HG03103 (cell line): ENCODE results near the gene TTC39C.
A peak's percentile ranks its signal among the peaks of the same experiment; 100 is the strongest.
"Not testable (repeated sequence)": the region's sequence is repeated elsewhere in the genome, so short reads cannot be mapped to it uniquely, and the experiment has no call there.

Source experiments
- ATAC-seq: cut with Tn5 transposase; IDR thresholded peaks from one replicate; pipeline ENCODE4 v1.9.1; 2021; ENCODE audit warnings: low read depth; ENCODE audit not compliant: unreplicated experiment

Gene TTC39C

DNA sequence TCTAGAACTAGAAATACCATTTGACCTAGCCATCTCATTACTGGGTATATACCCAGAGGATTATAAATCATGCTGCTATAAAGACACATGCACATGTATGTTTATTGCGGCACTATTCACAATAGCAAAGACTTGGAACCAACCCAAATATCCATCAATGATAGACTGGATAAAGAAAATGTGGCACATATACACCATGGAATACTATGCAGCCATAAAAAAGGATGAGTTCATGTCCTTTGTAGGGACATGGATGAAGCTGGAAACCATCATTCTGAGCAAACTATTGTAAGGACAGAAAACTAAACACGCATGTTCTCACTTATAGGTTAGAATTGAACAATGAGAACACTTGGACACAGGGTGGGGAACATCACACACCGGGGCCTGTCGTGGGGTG, 60.2 kb downstream of the TTC39C start:
- ATAC-seq = not testable (repeated sequence)

DNA sequence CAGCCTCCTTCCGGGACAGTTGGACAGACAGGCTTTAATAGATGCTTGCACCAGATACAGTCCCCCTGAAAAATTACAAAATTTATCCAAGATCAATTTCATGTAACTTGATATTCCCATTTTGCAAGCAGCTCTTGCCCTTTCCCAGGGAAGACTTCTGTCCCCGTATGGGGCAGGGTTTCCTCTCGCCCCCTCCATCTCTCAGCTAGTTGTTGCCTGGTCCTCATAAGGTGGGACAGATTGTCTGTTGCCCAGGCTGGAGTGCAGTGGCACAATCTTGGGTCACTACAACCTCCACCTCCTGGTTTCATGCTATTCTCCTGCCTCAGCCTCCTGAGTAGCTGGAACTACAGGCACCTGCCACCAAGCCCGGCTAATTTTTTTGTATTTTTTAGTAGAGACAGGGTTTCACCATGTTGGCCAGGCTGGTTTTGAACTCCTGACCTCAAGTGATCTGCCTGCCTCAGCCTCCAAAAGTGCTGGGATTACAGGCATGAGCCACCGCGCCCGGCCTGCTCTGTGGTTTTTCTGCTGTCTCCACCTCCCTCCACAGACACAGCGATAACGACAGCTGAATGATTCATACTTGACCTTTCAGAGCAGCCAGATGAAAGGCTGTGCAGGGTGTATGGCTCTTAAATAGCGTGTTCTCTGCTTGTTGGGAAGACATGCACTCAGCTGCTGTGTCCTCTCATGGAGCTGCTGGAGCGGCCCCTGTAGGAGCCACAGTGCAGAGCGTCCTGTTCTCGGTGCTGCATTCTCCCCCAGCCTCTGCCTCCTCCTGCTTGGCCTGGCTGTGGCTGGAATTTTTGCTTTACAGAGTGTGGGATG, 61.4 kb downstream of the TTC39C start:
- ATAC-seq = peak; percentile 82

GRCh38 chr18:24076950-24077349, 62.4 kb downstream of the TTC39C start:
- no peak for ATAC-seq

GRCh38 chr18:24078391-24078790, 63.8 kb downstream of the TTC39C start:
- ATAC-seq = no peak

DNA sequence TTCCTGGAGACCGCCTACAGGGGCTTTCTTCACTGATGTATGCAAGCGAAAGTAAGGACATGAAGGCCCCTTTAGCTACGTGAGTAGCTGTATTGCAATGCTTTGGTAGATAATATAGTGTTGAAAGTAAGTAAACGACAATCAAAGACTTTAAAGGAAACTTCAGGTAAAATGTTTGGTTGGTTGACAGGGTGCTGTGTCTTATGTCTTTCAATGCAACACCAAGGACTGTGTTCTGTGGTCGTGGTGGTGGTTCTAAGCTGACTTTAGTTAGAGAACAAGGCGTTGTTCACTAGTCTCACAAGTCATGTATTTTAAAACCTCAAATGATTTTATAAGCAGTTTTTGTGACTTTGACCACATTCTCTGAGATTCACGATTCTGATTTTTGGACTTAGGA, 66.3 kb downstream of the TTC39C start:
- ATAC-seq = no peak

DNA sequence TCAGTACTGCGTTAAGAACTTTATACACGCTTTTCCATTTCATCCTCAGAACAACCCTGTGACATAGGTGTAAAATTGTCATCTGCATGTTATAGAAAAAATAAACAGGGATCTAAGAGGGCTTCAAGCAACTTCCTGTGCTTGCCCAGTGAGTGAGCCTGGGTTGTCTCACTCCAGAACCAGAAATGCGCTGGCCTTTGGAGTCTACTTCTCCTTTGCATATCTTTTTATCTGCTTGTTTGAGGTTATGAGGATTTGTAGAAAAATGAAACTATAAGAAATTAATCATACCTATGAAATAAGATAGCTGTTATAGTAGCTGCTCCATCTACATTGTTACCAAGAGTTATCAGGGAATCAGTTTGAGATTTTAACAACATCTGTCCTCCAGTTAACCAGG, 69.0 kb downstream of the TTC39C start:
- ATAC-seq = no peak

DNA sequence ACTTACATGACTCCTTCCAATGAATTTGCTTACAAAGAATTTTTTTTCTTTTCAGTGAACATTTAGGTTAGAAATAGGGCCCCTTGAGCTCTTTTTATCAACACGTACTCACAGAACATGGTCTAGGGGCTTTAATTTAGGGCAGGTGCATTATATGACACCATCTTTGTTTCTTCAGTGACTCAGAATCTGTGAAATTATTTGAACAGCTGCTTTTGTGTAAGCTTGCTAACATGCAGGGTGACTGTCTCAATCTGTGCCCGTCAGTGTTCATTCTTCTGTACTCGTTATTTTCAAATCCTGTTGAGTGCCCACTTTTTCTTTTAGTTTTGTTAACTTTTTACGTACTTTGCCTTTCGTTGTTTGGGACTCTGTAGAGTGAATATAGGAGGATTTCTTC, 71.5 kb downstream of the TTC39C start:
- ATAC-seq = no peak

DNA sequence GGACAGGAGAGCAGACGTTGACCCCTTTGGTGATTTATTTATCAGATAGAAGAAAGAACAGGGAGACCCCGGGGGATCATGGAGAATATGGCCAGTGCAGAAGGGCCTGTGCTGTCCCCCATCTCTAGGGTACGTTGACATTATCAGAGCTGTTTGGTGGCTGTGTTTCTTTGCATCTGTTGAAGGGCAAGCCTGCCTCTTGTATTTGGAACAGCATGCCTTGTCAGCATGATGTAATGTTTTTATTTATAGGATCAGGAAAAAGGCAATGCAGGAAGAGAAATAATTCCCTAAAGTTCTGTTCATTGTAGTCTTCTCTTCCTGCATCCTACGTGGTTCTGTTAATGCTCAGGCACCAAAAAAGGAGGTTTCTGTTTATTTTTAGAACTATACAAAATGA, 74.5 kb downstream of the TTC39C start:
- no peak for ATAC-seq

GRCh38 chr18:24089515-24090337, 75.2 kb downstream of the TTC39C start:
- ATAC-seq = no peak

DNA sequence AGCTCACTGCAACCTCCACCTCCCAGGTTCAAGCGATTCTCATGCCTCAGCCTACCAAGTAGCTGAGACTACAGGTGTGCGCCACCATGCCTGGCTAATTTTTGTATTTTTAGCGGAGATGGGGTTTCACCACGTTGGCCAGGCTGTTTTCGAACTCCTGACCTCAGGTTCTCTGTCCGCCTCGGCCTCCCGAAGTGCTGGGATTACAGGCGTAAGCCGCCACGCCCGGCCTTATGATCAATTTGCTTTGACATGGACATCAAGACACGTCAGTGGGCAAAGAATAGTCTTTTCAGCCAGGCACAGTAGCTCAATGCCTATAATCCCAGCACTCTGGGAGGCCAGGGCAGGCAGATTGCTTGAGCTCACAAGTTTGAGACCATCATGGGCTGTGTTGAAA, 76.3 kb downstream of the TTC39C start:
- no peak for ATAC-seq

- ATAC-seq = no peak
Observed at GRCh38 chr18:24094561-24094960, 80.0 kb downstream of the TTC39C start.

- no peak for ATAC-seq
Observed at GRCh38 chr18:24095976-24096375, 81.4 kb downstream of the TTC39C start.

DNA sequence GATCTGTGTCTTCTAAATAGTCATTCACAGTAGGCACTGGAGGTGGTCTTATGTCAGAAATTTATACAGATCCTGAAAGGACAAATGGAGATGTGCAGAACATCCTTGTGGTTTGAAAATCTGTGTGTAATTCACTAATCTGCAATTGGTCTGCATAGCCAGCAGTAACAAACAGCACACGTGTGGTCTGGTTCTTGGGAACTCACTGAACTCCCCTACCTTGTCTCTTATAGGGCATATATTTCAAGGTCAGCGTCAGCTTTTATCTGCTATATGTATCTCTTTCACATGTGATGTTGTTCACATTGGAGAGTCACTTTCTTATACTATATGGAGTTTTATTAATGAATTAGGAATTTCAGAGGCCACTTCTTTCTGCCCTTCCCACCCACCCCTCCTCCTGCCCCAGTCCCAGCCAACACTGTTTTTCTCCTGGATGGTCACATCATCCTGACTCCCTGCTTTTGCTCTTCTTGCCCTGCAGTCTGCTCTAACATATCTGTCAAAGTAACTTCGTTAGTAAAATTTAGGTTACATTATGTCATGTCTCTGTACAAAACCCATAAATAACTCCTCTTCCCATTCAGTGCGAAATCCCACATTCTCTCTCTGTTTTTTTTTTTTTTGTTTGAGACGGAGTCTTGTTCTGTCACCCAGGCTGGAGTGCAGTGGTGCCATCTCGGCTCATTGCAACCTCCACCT, 88.9 kb downstream of the TTC39C start:
- ATAC-seq = no peak

GRCh38 chr18:24104486-24104885, 89.9 kb downstream of the TTC39C start:
- ATAC-seq = no peak

DNA sequence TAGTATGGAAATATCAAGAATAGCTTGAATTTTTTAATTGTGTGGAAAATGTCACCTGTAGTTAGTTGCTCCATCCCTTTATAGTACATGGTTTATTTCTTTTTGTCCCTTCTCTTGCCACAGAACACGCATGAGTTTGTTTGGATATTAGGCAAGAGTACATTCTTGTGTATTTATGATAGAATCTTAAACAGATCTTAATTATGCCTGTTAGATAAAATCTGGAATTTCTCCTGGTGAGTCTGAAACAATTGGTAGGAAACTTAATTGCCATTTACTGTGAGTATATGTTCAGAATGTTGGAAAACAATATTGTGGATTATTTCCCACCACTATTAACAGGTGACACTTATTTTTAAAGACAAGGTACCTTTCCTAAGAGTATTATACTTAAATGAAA, 94.1 kb downstream of the TTC39C start:
- ATAC-seq = no peak

GRCh38 chr18:24111936-24112335, 97.4 kb downstream of the TTC39C start:
- no peak for ATAC-seq

DNA sequence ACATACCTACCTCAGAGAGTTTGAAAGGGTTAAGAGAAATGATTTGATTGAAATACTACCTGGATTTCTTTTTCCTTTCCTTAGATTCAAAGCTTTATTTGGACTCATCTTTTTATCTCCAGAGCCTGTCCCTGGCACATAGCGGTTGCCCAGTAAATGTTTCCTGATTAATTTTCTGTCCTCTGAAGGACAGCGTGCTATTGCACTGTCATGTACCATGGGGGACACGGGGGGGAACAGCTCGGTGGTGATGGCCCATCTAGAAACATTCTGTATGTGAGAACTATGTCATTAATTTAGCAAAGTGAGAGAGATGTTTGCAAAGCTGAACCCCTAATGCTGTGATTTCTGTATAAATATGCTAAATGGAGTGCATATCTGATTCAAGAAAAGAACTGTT, 97.9 kb downstream of the TTC39C start:
- ATAC-seq = no peak

- ATAC-seq = no peak
Observed at GRCh38 chr18:24112874-24113615, 98.5 kb downstream of the TTC39C start.

GRCh38 chr18:24114924-24115549, 100.5 kb downstream of the TTC39C start:
- no peak for ATAC-seq

- no peak for ATAC-seq
Observed at GRCh38 chr18:24115628-24116027, 101.1 kb downstream of the TTC39C start.
